ENCODE data around the gene BRSK1.
A peak's percentile ranks its signal among the peaks of the same experiment; 100 is the strongest.

BRSK1 gene

GRCh38 chr19:55339105-55339888, 55.5 kb downstream of the BRSK1 start, which contains the start of gene KMT5C:
Gene KMT5C (plus strand): TSS chr19:55339876. CDS start chr19:55341937, 2,061 bp downstream.
- peak; percentile 100 for DNase-seq

- DNase-seq: no peak
Observed at GRCh38 chr19:55339889-55340783, 56.3 kb downstream of the BRSK1 start.

- DNase-seq: peak; percentile 25
Observed at GRCh38 chr19:55340784-55341147, 57.0 kb downstream of the BRSK1 start.

GRCh38 chr19:55341171-55341588, 57.4 kb downstream of the BRSK1 start:
- DNase-seq: peak; percentile 69

- no peak for DNase-seq
Observed at GRCh38 chr19:55341595-55342531, 58.1 kb downstream of the BRSK1 start.

GRCh38 chr19:55344444-55344843, 60.6 kb downstream of the BRSK1 start:
- DNase-seq: no peak

- no peak for DNase-seq
Observed at GRCh38 chr19:55345101-55345817, 61.5 kb downstream of the BRSK1 start.

GRCh38 chr19:55345818-55346724, 62.3 kb downstream of the BRSK1 start:
- no peak for DNase-seq

GRCh38 chr19:55346725-55347441, 63.1 kb downstream of the BRSK1 start:
- DNase-seq: no peak

GRCh38 chr19:55347442-55348009, 63.7 kb downstream of the BRSK1 start:
- DNase-seq: no peak

GRCh38 chr19:55348317-55349034, 64.7 kb downstream of the BRSK1 start:
- DNase-seq: no peak

- DNase-seq: no peak
Observed at GRCh38 chr19:55350620-55351315, 67.0 kb downstream of the BRSK1 start.

- DNase-seq: no peak
Observed at GRCh38 chr19:55352040-55352439, 68.2 kb downstream of the BRSK1 start.

GRCh38 chr19:55352549-55353145, 68.8 kb downstream of the BRSK1 start:
- no peak for DNase-seq

GRCh38 chr19:55353356-55353802, 69.6 kb downstream of the BRSK1 start:
- DNase-seq: no peak

- peak; percentile 56 for DNase-seq
Observed at GRCh38 chr19:55353803-55354697, 70.3 kb downstream of the BRSK1 start.

GRCh38 chr19:55354698-55355212, 71.0 kb downstream of the BRSK1 start, which contains the start of gene COX6B2:
Gene COX6B2 (minus strand): TSS chr19:55354719. CDS start chr19:55354521, 198 bp downstream.
- DNase-seq: no peak

Data from stimulated activated CD4-positive, alpha-beta T cell treated with anti-CD3 and anti-CD28 coated beads, Interleukin-1b, Interleukin-23, amount 100 ng/mL, for 48 hours (primary cell).